IMR-90 (cell line): ENCODE measurements around the gene PRKCSH. TPM values are rescaled to one million over a fixed set of nuclear protein-coding genes. Genes with fewer than 3 reads are reported as not detected.

Source experiments
- ATAC-seq: fragments of 200-7000 bp; cut with Tn5 transposase; 2 replicates; pipeline ENCODE4 v1.9.1; 2020; ENCODE audit warnings: low read depth, mild to moderate bottlenecking, moderate library complexity
- BruUV-seq: library from RNA; stranded (reverse); fragments of 400-500 nt; replicated peaks from 2 replicates; lab custom pipeline; 2021; lab: Mats Ljungman, UMichigan
- CTCF ChIA-PET: fragments of 300-600 bp; formaldehyde crosslinking; extraction: SDS; loops from one replicate; lab custom pipeline; 2021; ENCODE audit warnings: antibody characterized with exemption; lab: Yijun Ruan, JAX
- POLR2A ChIA-PET: fragments of 300-600 bp; sonication (Branson Sonifier 250); formaldehyde crosslinking; loops from one replicate; lab custom pipeline; 2022; ENCODE audit warnings: antibody characterized with exemption; ENCODE audit not compliant: unreplicated experiment; lab: Charles Lee
- DNase-seq: peaks from one replicate; pipeline ENCODE4 v3.0.0; 2013
- H2AFZ ChIP-seq: replicated peaks from 2 replicates; pipeline ENCODE3; 2013; ENCODE audit warnings: low read length, mild to moderate bottlenecking; ENCODE audit not compliant: poor library complexity
- H2AK5ac ChIP-seq: 2 replicates; pipeline ENCODE4 v1.6.1; 2013; ENCODE audit warnings: low read depth, low read length, inconsistent platforms
- H2AK9ac ChIP-seq: replicated peaks from 2 replicates; pipeline ENCODE3; 2013; ENCODE audit warnings: mild to moderate bottlenecking, low read depth, low read length, moderate library complexity; ENCODE audit not compliant: poor library complexity
- H2BK120ac ChIP-seq: 2 replicates; pipeline ENCODE4 v1.6.1; 2013; ENCODE audit warnings: low read depth, low read length, inconsistent platforms
- H2BK15ac ChIP-seq: 3 replicates; pipeline ENCODE4 v1.6.1; 2013; ENCODE audit warnings: low read depth, low read length, inconsistent platforms
- H2BK20ac ChIP-seq: 2 replicates; pipeline ENCODE4 v1.6.1; 2013; ENCODE audit warnings: low read depth, mild to moderate bottlenecking, inconsistent platforms, low read length, moderate library complexity
- H2BK5ac ChIP-seq: 2 replicates; pipeline ENCODE4 v1.6.1; 2013; ENCODE audit warnings: mild to moderate bottlenecking, low read depth, low read length, inconsistent platforms; ENCODE audit not compliant: poor library complexity, severe bottlenecking
- H3K14ac ChIP-seq: replicated peaks from 2 replicates; pipeline ENCODE4 v1.6.1; 2013; ENCODE audit warnings: low read depth, low read length, inconsistent platforms
- H3K18ac ChIP-seq: 2 replicates; pipeline ENCODE4 v1.6.1; 2013; ENCODE audit warnings: low read depth, low read length, control low read depth
- H3K23ac ChIP-seq: 2 replicates; pipeline ENCODE4 v1.6.1; 2013; ENCODE audit warnings: low read depth, low read length, inconsistent platforms
- H3K27ac ChIP-seq: 2 replicates; pipeline ENCODE4 v1.5.1; 2013; ENCODE audit warnings: mild to moderate bottlenecking, control low read depth, low read length; ENCODE audit not compliant: insufficient read depth
- H3K27me3 ChIP-seq: 2 replicates; pipeline ENCODE4 v1.6.1; 2013; ENCODE audit warnings: low read length; ENCODE audit not compliant: control insufficient read depth, insufficient read depth
- H3K36me3 ChIP-seq: 2 replicates; pipeline ENCODE4 v1.6.1; 2013; ENCODE audit warnings: low read length, mixed read lengths; ENCODE audit not compliant: control insufficient read depth, insufficient read depth
- H3K4ac ChIP-seq: 2 replicates; pipeline ENCODE4 v1.6.1; 2013; ENCODE audit warnings: low read depth, low read length, inconsistent platforms
- H3K4me1 ChIP-seq: 2 replicates; pipeline ENCODE4 v1.6.1; 2013; ENCODE audit warnings: low read length, mixed read lengths; ENCODE audit not compliant: control insufficient read depth, insufficient read depth
- H3K4me2 ChIP-seq: 2 replicates; pipeline ENCODE4 v1.6.1; 2013; ENCODE audit warnings: low read depth, mild to moderate bottlenecking, control low read depth, low read length, moderate library complexity
- H3K4me3 ChIP-seq: 2 replicates; pipeline ENCODE4 v1.5.1; 2013; ENCODE audit warnings: low read depth, mild to moderate bottlenecking, control low read depth, low read length, moderate library complexity; ENCODE audit not compliant: insufficient read depth
- H3K56ac ChIP-seq: 2 replicates; pipeline ENCODE4 v1.6.1; 2013; ENCODE audit warnings: low read length, inconsistent platforms; ENCODE audit not compliant: insufficient read depth; ENCODE audit errors: extremely low read depth
- H3K79me1 ChIP-seq, 2 experiments: 2 replicates each; pipeline ENCODE4 v1.6.1; 2013; ENCODE audit warnings: low read length in 2 of 2, inconsistent platforms in 1 of 2, low read depth in 1 of 2
- H3K9ac ChIP-seq: 2 replicates; pipeline ENCODE4 v1.6.1; 2013; ENCODE audit warnings: low read depth, low read length, control low read depth
- H3K9me1 ChIP-seq: 2 replicates; pipeline ENCODE4 v1.6.1; 2013; ENCODE audit warnings: low read length, inconsistent platforms; ENCODE audit not compliant: insufficient read depth
- H3K9me3 ChIP-seq: 2 replicates; pipeline ENCODE4 v1.6.1; 2013; ENCODE audit warnings: low read length; ENCODE audit not compliant: control insufficient read depth, insufficient read depth
- H4K20me1 ChIP-seq: 2 replicates; pipeline ENCODE4 v1.6.1; 2013; ENCODE audit warnings: low read length, inconsistent platforms; ENCODE audit not compliant: insufficient read depth
- H4K5ac ChIP-seq: 2 replicates; pipeline ENCODE4 v1.6.1; 2013; ENCODE audit warnings: mild to moderate bottlenecking, low read depth, low read length, control low read depth
- H4K8ac ChIP-seq, 2 experiments: 2 replicates each; pipeline ENCODE4 v1.6.1; 2013; ENCODE audit warnings: low read depth in 2 of 2, low read length in 2 of 2, control low read depth in 1 of 2, inconsistent platforms in 1 of 2
- H4K91ac ChIP-seq: 2 replicates; pipeline ENCODE4 v1.6.1; 2013; ENCODE audit warnings: low read depth, low read length, inconsistent platforms; ENCODE audit not compliant: insufficient read depth
- BHLHE40 ChIP-seq: fragments of 150-350 bp; IDR thresholded peaks from 2 replicates; pipeline ENCODE4 v1.6.1; 2016; ENCODE audit warnings: mild to moderate bottlenecking, low read depth, low read length
- CEBPB ChIP-seq: IDR thresholded peaks from 2 replicates; pipeline ENCODE4 v1.6.1; 2012; ENCODE audit warnings: low read depth, low read length, improper control_type of control experiment
- MAFK ChIP-seq: IDR thresholded peaks from 2 replicates; pipeline ENCODE4 v1.6.1; 2012; ENCODE audit warnings: low read depth, low read length, improper control_type of control experiment
- NFE2L2 ChIP-seq: fragments of 150-350 bp; IDR thresholded peaks from 2 replicates; pipeline ENCODE4 v1.6.1; 2016; ENCODE audit warnings: low read depth, mild to moderate bottlenecking, low read length
- RFX5 ChIP-seq: IDR thresholded peaks from 2 replicates; pipeline ENCODE4 v1.8.0; 2012; ENCODE audit warnings: low read depth, mild to moderate bottlenecking, low read length, moderate library complexity
- WGBS, 2 experiments: methylation state at CpG; one replicate each; pipeline versions ENCODE4 v1.1.5 to v1.1.7; 2013; ENCODE audit warnings: missing lambda C conversion rate in 2 of 2; ENCODE audit not compliant: insufficient read length in 1 of 2; ENCODE audit errors: extremely low coverage in 2 of 2; 5-methylcytosine and 5-hydroxymethylcytosine counted together
- dilution Hi-C: fragments of 300-500 bp; cut with HindIII; formaldehyde crosslinking; loops from one replicate; pipeline ENCODE4 v1.14.3; 2018; ENCODE audit warnings: low sequenced_read_pairs; ENCODE audit not compliant: unreplicated experiment
- in situ Hi-C: fragments of 300-500 bp; cut with MboI; formaldehyde crosslinking; loops from 3 replicates; pipeline ENCODE4 v1.14.3; 2019; ENCODE audit warnings: low sequenced_read_pairs, inconsistent platforms, mixed read lengths
- intact Hi-C: fragments of 100-400 bp; cut with micrococcal nuclease; formaldehyde crosslinking; loops from 2 replicates; pipeline ENCODE4 v1.10.0; 2022
- polyA plus RNA-seq, 3 experiments: library from polyadenylated mRNA; depleted of rRNA; stranded (reverse); fragments of >200 nt; gene quantifications; 2 replicates each; pipeline ENCODE4 v1.2.3, GENCODE V29; 2012; ENCODE audit warnings: low replicate concordance in 1 of 3
- total RNA-seq: library from RNA; depleted of rRNA; stranded (reverse); fragments of >200 nt; gene quantifications from 2 replicates; pipeline ENCODE4 v1.2.3, GENCODE V29; 2012
- TF ChIP-seq, protein P1 (sequence below): conservative IDR thresholded peaks from 2 replicates; pipeline ENCODE4 v1.5.1; 2012; ENCODE audit warnings: mild to moderate bottlenecking, low read depth, low read length, improper control_type of control experiment
- TF ChIP-seq, protein P2 (sequence below): fragments of 150-350 bp; IDR thresholded peaks from 2 replicates; pipeline ENCODE4 v1.6.1; 2016; ENCODE audit warnings: low read depth, mild to moderate bottlenecking, low read length, moderate library complexity, borderline replicate concordance

The PRKCSH gene
- total and polyA plus RNA-seq, 2 of the 4 experiments (the other 2 are of a cell fraction), result 36.0 to 252 TPM

DNA sequence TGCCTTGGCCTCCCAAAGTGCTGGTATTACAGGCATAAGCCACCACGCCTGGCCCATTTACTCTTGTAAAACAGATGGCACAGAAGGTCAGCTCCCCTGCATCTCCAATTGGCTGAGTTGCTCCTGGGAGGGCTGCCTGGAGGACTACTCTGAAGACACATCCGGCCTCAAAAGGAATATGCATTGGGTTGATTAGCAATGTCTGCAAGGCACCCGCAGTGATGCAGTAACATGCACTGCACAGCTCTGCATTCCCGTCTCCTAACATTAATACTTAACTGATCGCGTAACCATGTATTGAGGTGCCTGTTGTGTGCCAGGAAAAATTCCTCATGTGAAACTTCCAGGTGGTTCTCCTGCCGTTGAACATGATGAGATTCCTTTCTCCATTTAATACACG is 40.4 kb downstream of the PRKCSH start:
- no CpG with 5 or more reads among the region's 8 CpGs for WGBS, 2 experiments
- Histone ChIP-seq H3K18ac (no peak overlapping the region), H4K91ac (no peak overlapping the region), H3K14ac (no peak overlapping the region), H3K4me1 (no peaks in the 10 kb centered on the region), H2BK15ac (no peak overlapping the region), H2BK20ac (no peak overlapping the region), H3K36me3 (no peaks in the 10 kb centered on the region), H3K4me3 (no peak overlapping the region), H3K79me1 (no peaks in the 10 kb centered on the region), H4K20me1 (no peaks in the 10 kb centered on the region), H3K27ac (no peak overlapping the region), H3K4ac (no peak overlapping the region), H4K8ac (no peak overlapping the region), H2AFZ (no peak overlapping the region), H4K5ac (no peak overlapping the region), H2BK120ac (no peak overlapping the region), H3K56ac (no peak overlapping the region), H3K9me1 (no peaks in the 10 kb centered on the region), H3K4me2 (no peak overlapping the region), H2AK9ac (no peak overlapping the region), H3K23ac (no peak overlapping the region), H2AK5ac (no peak overlapping the region), H3K9me3 (no peaks in the 10 kb centered on the region), H3K27me3 (peaks cover 43% of the 10 kb centered on the region), H3K9ac (no peak overlapping the region), H2BK5ac (no peak overlapping the region)
- BruUV-seq, result no TSS peak
- dilution Hi-C loops (no loop called here), in situ Hi-C loops (loop anchor here (10.0 kb wide), 1 partner anchor 181 kb away; the partner anchor contains the start of gene TSPAN16), intact Hi-C loops (no loop called here)
- ChIA-PET POLR2A (no interaction called here), CTCF (no interaction called here)
- TF ChIP-seq, protein P1, sequence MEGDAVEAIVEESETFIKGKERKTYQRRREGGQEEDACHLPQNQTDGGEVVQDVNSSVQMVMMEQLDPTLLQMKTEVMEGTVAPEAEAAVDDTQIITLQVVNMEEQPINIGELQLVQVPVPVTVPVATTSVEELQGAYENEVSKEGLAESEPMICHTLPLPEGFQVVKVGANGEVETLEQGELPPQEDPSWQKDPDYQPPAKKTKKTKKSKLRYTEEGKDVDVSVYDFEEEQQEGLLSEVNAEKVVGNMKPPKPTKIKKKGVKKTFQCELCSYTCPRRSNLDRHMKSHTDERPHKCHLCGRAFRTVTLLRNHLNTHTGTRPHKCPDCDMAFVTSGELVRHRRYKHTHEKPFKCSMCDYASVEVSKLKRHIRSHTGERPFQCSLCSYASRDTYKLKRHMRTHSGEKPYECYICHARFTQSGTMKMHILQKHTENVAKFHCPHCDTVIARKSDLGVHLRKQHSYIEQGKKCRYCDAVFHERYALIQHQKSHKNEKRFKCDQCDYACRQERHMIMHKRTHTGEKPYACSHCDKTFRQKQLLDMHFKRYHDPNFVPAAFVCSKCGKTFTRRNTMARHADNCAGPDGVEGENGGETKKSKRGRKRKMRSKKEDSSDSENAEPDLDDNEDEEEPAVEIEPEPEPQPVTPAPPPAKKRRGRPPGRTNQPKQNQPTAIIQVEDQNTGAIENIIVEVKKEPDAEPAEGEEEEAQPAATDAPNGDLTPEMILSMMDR, result no peak
- TF ChIP-seq RFX5 (no peak), BHLHE40 (no peak), CEBPB (no peak), NFE2L2 (no peak), MAFK (no peak)
- TF ChIP-seq, protein P2, sequence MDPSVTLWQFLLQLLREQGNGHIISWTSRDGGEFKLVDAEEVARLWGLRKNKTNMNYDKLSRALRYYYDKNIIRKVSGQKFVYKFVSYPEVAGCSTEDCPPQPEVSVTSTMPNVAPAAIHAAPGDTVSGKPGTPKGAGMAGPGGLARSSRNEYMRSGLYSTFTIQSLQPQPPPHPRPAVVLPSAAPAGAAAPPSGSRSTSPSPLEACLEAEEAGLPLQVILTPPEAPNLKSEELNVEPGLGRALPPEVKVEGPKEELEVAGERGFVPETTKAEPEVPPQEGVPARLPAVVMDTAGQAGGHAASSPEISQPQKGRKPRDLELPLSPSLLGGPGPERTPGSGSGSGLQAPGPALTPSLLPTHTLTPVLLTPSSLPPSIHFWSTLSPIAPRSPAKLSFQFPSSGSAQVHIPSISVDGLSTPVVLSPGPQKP, result no peak
- ATAC-seq (no peak), DNase-seq (no peak)
